ENCODE measurements around the gene METTL2B. TPM values are rescaled to one million over a fixed set of nuclear protein-coding genes. Genes with fewer than 3 reads are reported as not detected.
"Not testable (repeated sequence)": the region's sequence is repeated elsewhere in the genome, so short reads cannot be mapped to it uniquely, and the experiment has no call there.

METTL2B gene
- total and polyA plus RNA-seq, 2 donors (not counting 1 experiment from before 2014, with no cell fraction given), result 8.9 to 22.7 TPM

DNA sequence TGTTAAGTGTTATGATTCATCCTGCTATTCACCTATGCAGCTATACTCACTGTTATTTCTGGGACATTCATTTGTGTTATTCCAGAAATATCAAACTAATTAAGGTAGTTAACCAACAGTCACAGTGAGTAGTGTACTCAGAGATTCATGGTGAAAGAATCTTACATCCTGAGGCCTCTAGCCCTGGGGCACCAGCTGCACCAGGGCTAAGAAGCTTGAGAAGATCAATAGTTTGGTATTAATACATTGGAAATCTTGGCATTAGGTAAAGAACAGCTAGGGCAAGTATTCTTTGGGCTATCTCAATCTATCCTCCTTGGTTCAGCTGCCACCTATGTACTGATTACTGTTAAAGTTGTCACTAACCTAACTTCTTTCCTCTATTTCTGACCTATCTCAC, 9.7 kb upstream of the METTL2B start:
- intact Hi-C loops (cut with micrococcal nuclease), result not testable (repeated sequence)

DNA sequence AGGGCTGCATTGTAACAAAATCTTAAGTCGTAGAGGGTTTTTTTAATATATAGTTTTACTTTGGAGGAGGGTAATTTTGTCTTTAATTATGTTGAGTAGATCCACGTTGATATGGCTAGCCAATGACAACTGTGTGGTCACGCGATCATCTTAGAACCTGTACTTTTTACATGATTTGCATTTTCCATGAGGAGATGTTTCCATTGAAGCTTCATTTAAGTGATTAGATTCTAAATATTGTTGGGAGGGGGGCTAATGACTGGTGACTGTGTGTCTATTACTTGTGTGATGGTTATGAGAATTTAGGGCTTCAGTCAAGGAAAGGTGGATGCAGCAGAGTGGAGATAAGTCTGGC, 765 bp downstream of the METTL2B start:
- Histone ChIP-seq H3K36me3 (replicated peaks in 1 of 2; ENCODE audit: control extremely low read depth in 1 of 2, control insufficient read depth in 1 of 2, extremely low read depth in 1 of 2, insufficient read depth in 2 of 2, low read length in 1 of 2) (peaks cover 0 to 21% of the 10 kb centered on the region in 2 experiments), H2AFZ (ENCODE audit: insufficient read depth, low read depth, low read length, poor library complexity, severe bottlenecking) (peak overlapping the region; percentile 77), H3K4me3 (ENCODE audit: control extremely low read depth in 1 of 5, extremely low read depth in 1 of 5, insufficient read depth in 1 of 5, low read depth in 2 of 5, low read length in 4 of 5) (peak overlapping the region; percentile 38 to 76 (median 72)), H3K79me2 (ENCODE audit: control insufficient read depth, insufficient read depth, low read length) (peaks cover 17% of the 10 kb centered on the region), H3K4me1 (ENCODE audit: control insufficient read depth in 2 of 2, insufficient read depth in 2 of 2, low read length in 2 of 2) (peaks cover 8 to 11% of the 10 kb centered on the region in 2 donors), H3K9ac (ENCODE audit: low read length) (peak overlapping the region; percentile 78), H3K27ac (ENCODE audit: low read length in 2 of 2) (peak overlapping the region; percentile 76 to 82), H3K4me2 (replicated peaks; ENCODE audit: low read depth, low read length, poor library complexity, severe bottlenecking) (peak overlapping the region; percentile 60)
- H3K4me1 Mint-ChIP-seq, result peaks cover 23% of the 10 kb centered on the region
- H3K27me3 Mint-ChIP-seq; ATAC-seq (ENCODE audit: low read depth); H4K20me1 ChIP-seq (ENCODE audit: control insufficient read depth, insufficient read depth, low read length, poor library complexity, severe bottlenecking); H3K27me3 ChIP-seq (replicated peaks in 1 of 4; ENCODE audit: control extremely low read depth in 1 of 4, control insufficient read depth in 3 of 4, insufficient read depth in 4 of 4, low read length in 3 of 4); POLR2A ChIA-PET; H3K9me3 Mint-ChIP-seq (ENCODE audit: insufficient read depth); DNase-seq; H3K9me3 ChIP-seq (ENCODE audit: control extremely low read depth in 1 of 3, control insufficient read depth in 2 of 3, insufficient read depth in 1 of 3, low read length in 2 of 3): not testable (repeated sequence)
- 0% methylated on average over 1 of the region's 4 CpGs for WGBS (ENCODE audit: insufficient coverage)
- H3K4me3 Mint-ChIP-seq, result peak overlapping the region; percentile 99
- CTCF ChIA-PET, result interaction anchor here (1.1 to 4.4 kb wide), 3 partner anchors 18 to 55 kb away, joined by 3 to 29 read pairs (median 7); no protein-coding TSS in a partner anchor
- intact Hi-C loops (cut with micrococcal nuclease), result loop anchor here (2.0 to 5.0 kb wide), 3 partner anchors 53 to 260 kb away; partner anchors contain the start of genes CALU and RBM28
- peak overlapping the region; percentile 95 for H3K27ac Mint-ChIP-seq

More for the DNA sequence above, 9.7 kb upstream of the METTL2B start:
- H3K4me3 ChIP-seq (ENCODE audit: control extremely low read depth in 1 of 5, extremely low read depth in 1 of 5, insufficient read depth in 1 of 5, low read depth in 2 of 5, low read length in 4 of 5); DNase-seq; ATAC-seq (ENCODE audit: low read depth); H3K27me3 ChIP-seq (replicated peaks in 1 of 4; ENCODE audit: control extremely low read depth in 1 of 4, control insufficient read depth in 3 of 4, insufficient read depth in 4 of 4, low read length in 3 of 4); H3K9me3 ChIP-seq (ENCODE audit: control extremely low read depth in 1 of 3, control insufficient read depth in 2 of 3, insufficient read depth in 1 of 3, low read length in 2 of 3); H3K4me2 ChIP-seq (replicated peaks; ENCODE audit: low read depth, low read length, poor library complexity, severe bottlenecking); CTCF ChIA-PET; H4K20me1 ChIP-seq (ENCODE audit: control insufficient read depth, insufficient read depth, low read length, poor library complexity, severe bottlenecking); H3K4me3 Mint-ChIP-seq; H3K36me3 ChIP-seq (replicated peaks in 1 of 2; ENCODE audit: control extremely low read depth in 1 of 2, control insufficient read depth in 1 of 2, extremely low read depth in 1 of 2, insufficient read depth in 2 of 2, low read length in 1 of 2); POLR2A ChIA-PET; H3K27ac ChIP-seq (ENCODE audit: low read length in 2 of 2); H3K27ac Mint-ChIP-seq; H3K9ac ChIP-seq (ENCODE audit: low read length); H3K4me1 Mint-ChIP-seq; H3K79me2 ChIP-seq (ENCODE audit: control insufficient read depth, insufficient read depth, low read length); H3K9me3 Mint-ChIP-seq (ENCODE audit: insufficient read depth); H3K27me3 Mint-ChIP-seq; H2AFZ ChIP-seq (ENCODE audit: insufficient read depth, low read depth, low read length, poor library complexity, severe bottlenecking); H3K4me1 ChIP-seq (ENCODE audit: control insufficient read depth in 2 of 2, insufficient read depth in 2 of 2, low read length in 2 of 2): not testable (repeated sequence)

- Histone ChIP-seq H3K36me3 (replicated peaks in 1 of 2; ENCODE audit: control extremely low read depth in 1 of 2, control insufficient read depth in 1 of 2, extremely low read depth in 1 of 2, insufficient read depth in 2 of 2, low read length in 1 of 2) (peaks cover 0 to 21% of the 10 kb centered on the region in 2 experiments), H3K4me1 (ENCODE audit: control insufficient read depth in 2 of 2, insufficient read depth in 2 of 2, low read length in 2 of 2) (peaks cover 8 to 11% of the 10 kb centered on the region in 2 donors), H3K79me2 (ENCODE audit: control insufficient read depth, insufficient read depth, low read length) (peaks cover 17% of the 10 kb centered on the region)
- H3K27me3 ChIP-seq (replicated peaks in 1 of 4; ENCODE audit: control extremely low read depth in 1 of 4, control insufficient read depth in 3 of 4, insufficient read depth in 4 of 4, low read length in 3 of 4); H3K27me3 Mint-ChIP-seq; H2AFZ ChIP-seq (ENCODE audit: insufficient read depth, low read depth, low read length, poor library complexity, severe bottlenecking); H4K20me1 ChIP-seq (ENCODE audit: control insufficient read depth, insufficient read depth, low read length, poor library complexity, severe bottlenecking); H3K9ac ChIP-seq (ENCODE audit: low read length); H3K9me3 ChIP-seq (ENCODE audit: control extremely low read depth in 1 of 3, control insufficient read depth in 2 of 3, insufficient read depth in 1 of 3, low read length in 2 of 3); DNase-seq; H3K4me3 ChIP-seq (ENCODE audit: control extremely low read depth in 1 of 5, extremely low read depth in 1 of 5, insufficient read depth in 1 of 5, low read depth in 2 of 5, low read length in 4 of 5); H3K27ac ChIP-seq (ENCODE audit: low read length in 2 of 2); ATAC-seq (ENCODE audit: low read depth); H3K4me2 ChIP-seq (replicated peaks; ENCODE audit: low read depth, low read length, poor library complexity, severe bottlenecking); CTCF ChIA-PET; H3K27ac Mint-ChIP-seq; H3K9me3 Mint-ChIP-seq (ENCODE audit: insufficient read depth); POLR2A ChIA-PET: not testable (repeated sequence)
- no CpG with 5 or more reads among the region's 4 CpGs for WGBS (ENCODE audit: insufficient coverage)
- Mint-ChIP-seq H3K4me3 (peak overlapping the region; percentile 32), H3K4me1 (peaks cover 23% of the 10 kb centered on the region)
- intact Hi-C loops (cut with micrococcal nuclease), result loop anchor here (5.0 kb wide), 2 partner anchors 137 to 258 kb away; partner anchors contain the start of genes CALU and RBM28
These were observed 2.5 kb downstream of the METTL2B start for GRCh38 chr7:128479082-128479481.

DNA sequence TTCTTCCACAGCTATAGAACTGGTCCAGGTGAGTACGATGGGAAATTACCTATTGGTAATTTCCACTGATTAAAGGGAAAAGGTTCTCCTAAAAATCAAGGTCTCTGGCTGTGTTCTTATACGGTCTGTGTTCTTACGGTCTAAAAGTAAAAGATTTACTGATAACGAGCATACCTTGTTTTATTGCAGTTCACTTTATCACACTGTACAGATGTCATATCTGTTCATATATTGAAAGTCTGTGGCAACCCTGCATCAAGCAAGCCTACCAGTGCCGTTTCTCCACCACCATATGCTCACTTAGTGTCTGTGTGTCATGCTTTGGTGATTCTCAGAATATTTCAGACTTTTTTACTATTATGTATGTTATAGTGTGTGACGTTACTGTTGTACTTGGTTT, 11.6 kb downstream of the METTL2B start:
- H3K27ac ChIP-seq (ENCODE audit: low read length in 2 of 2); H3K4me2 ChIP-seq (replicated peaks; ENCODE audit: low read depth, low read length, poor library complexity, severe bottlenecking); H3K4me3 ChIP-seq (ENCODE audit: control extremely low read depth in 1 of 5, extremely low read depth in 1 of 5, insufficient read depth in 1 of 5, low read depth in 2 of 5, low read length in 4 of 5); H3K27me3 Mint-ChIP-seq; POLR2A ChIA-PET; ATAC-seq (ENCODE audit: low read depth); H3K9ac ChIP-seq (ENCODE audit: low read length); H3K9me3 Mint-ChIP-seq (ENCODE audit: insufficient read depth); H3K27me3 ChIP-seq (replicated peaks in 1 of 4; ENCODE audit: control extremely low read depth in 1 of 4, control insufficient read depth in 3 of 4, insufficient read depth in 4 of 4, low read length in 3 of 4); H3K27ac Mint-ChIP-seq; H3K4me3 Mint-ChIP-seq; H3K9me3 ChIP-seq (ENCODE audit: control extremely low read depth in 1 of 3, control insufficient read depth in 2 of 3, insufficient read depth in 1 of 3, low read length in 2 of 3); H3K4me1 ChIP-seq (ENCODE audit: control insufficient read depth in 2 of 2, insufficient read depth in 2 of 2, low read length in 2 of 2); DNase-seq; H2AFZ ChIP-seq (ENCODE audit: insufficient read depth, low read depth, low read length, poor library complexity, severe bottlenecking); CTCF ChIA-PET; intact Hi-C loops (cut with micrococcal nuclease); H4K20me1 ChIP-seq (ENCODE audit: control insufficient read depth, insufficient read depth, low read length, poor library complexity, severe bottlenecking); H3K36me3 ChIP-seq (replicated peaks in 1 of 2; ENCODE audit: control extremely low read depth in 1 of 2, control insufficient read depth in 1 of 2, extremely low read depth in 1 of 2, insufficient read depth in 2 of 2, low read length in 1 of 2); H3K79me2 ChIP-seq (ENCODE audit: control insufficient read depth, insufficient read depth, low read length); H3K4me1 Mint-ChIP-seq: not testable (repeated sequence)
- WGBS (ENCODE audit: insufficient coverage), result 100% methylated on average over 1 of the region's 6 CpGs

All from B cell (primary cell).